ENCODE data around the gene TMEFF1.

Gene TMEFF1

DNA sequence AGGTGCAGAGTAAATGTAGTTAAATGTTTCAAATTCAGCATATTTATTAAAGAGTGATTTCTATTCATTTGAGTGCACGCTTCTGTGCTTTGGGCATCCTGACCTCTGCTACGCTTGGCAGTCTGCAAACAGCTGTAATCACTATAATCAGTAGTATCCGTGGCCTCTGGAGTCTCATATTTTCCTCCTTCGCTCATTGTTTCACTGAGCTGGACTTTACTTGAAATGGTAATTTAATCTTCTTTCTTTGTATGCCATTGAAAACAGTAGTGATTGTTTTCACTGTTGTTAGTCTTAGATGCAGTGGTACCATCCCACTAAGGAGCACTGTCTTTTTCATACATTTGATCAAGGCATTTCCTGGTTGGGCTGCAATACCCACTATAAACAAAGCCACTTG is 61.5 kb downstream of the TMEFF1 start:
- no peak overlapping the region for H2AFZ ChIP-seq (ENCODE audit: low read length)
- no peak overlapping the region for H3K27ac ChIP-seq (ENCODE audit: low read depth, low read length, poor library complexity, severe bottlenecking)
- TF ChIP-seq EZH2 (IDR thresholded peaks at IDR 0.05; ENCODE audit: borderline replicate concordance, low read length), result no peak
- TF ChIP-seq, protein P1, sequence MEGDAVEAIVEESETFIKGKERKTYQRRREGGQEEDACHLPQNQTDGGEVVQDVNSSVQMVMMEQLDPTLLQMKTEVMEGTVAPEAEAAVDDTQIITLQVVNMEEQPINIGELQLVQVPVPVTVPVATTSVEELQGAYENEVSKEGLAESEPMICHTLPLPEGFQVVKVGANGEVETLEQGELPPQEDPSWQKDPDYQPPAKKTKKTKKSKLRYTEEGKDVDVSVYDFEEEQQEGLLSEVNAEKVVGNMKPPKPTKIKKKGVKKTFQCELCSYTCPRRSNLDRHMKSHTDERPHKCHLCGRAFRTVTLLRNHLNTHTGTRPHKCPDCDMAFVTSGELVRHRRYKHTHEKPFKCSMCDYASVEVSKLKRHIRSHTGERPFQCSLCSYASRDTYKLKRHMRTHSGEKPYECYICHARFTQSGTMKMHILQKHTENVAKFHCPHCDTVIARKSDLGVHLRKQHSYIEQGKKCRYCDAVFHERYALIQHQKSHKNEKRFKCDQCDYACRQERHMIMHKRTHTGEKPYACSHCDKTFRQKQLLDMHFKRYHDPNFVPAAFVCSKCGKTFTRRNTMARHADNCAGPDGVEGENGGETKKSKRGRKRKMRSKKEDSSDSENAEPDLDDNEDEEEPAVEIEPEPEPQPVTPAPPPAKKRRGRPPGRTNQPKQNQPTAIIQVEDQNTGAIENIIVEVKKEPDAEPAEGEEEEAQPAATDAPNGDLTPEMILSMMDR (IDR thresholded peaks at IDR 0.05; ENCODE audit: low read length), result no peak
- no peaks in the 10 kb centered on the region for H3K27me3 ChIP-seq (ENCODE audit: insufficient read depth, low read length)
- no peaks in the 10 kb centered on the region for H3F3A ChIP-seq (ENCODE audit: insufficient read depth, low read length)
- no peaks in the 10 kb centered on the region for H4K20me1 ChIP-seq (ENCODE audit: insufficient read depth, low read length)
- no peak overlapping the region for H3K4me3 ChIP-seq (ENCODE audit: low read depth, low read length, poor library complexity, severe bottlenecking)
- no peaks in the 10 kb centered on the region for H3K79me2 ChIP-seq (ENCODE audit: insufficient read depth, low read length)
- H3K9me2 ChIP-seq (ENCODE audit: low read depth, low read length), result no peaks in the 10 kb centered on the region
- H3K4me1 ChIP-seq (ENCODE audit: insufficient read depth, low read length, severe bottlenecking), result no peaks in the 10 kb centered on the region
- H3K9me3 ChIP-seq (ENCODE audit: low read length), result no peaks in the 10 kb centered on the region
- H3K4me2 ChIP-seq (ENCODE audit: low read length), result no peak overlapping the region
- H3K9ac ChIP-seq (ENCODE audit: low read length), result no peak overlapping the region
- H3K36me3 ChIP-seq (ENCODE audit: insufficient read depth, low read length), result no peaks in the 10 kb centered on the region

DNA sequence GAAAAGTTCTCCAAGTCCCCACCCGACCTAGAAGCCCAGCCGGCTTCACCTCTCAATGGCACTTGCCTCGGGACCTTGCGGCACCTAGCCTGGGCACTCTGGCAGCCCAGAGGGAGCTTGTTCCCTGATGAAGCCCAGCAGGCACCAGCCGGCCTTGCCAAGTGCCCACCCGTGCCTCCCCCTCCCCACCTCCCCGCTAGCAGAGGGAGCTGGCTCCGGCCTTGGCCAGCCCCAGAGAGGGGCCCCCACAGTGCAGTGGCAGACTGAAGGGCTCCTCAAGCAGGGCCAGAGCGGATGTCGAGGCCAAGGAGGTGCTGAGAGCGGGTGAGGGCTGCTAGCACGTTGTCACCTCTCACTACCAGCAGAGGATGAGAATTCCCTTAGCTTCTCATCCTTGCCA is 67.4 kb downstream of the TMEFF1 start:
- Histone ChIP-seq H3K79me2 (ENCODE audit: insufficient read depth, low read length) (no peaks in the 10 kb centered on the region), H3K36me3 (ENCODE audit: insufficient read depth, low read length) (peaks cover 4% of the 10 kb centered on the region; the same call in 1 of the 2 replicates), H3K9me3 (ENCODE audit: low read length) (no peaks in the 10 kb centered on the region), H3K4me3 (ENCODE audit: low read depth, low read length, poor library complexity, severe bottlenecking) (no peak overlapping the region), H3K9me2 (ENCODE audit: low read depth, low read length) (no peaks in the 10 kb centered on the region), H3K27ac (ENCODE audit: low read depth, low read length, poor library complexity, severe bottlenecking) (no peak overlapping the region), H3K4me1 (ENCODE audit: insufficient read depth, low read length, severe bottlenecking) (no peaks in the 10 kb centered on the region), H4K20me1 (ENCODE audit: insufficient read depth, low read length) (no peaks in the 10 kb centered on the region), H3K27me3 (ENCODE audit: insufficient read depth, low read length) (no peaks in the 10 kb centered on the region), H3K4me2 (ENCODE audit: low read length) (no peak overlapping the region), H3K9ac (ENCODE audit: low read length) (no peak overlapping the region), H3F3A (ENCODE audit: insufficient read depth, low read length) (no peaks in the 10 kb centered on the region), H2AFZ (ENCODE audit: low read length) (no peak overlapping the region)
- TF ChIP-seq EZH2 (IDR thresholded peaks at IDR 0.05; ENCODE audit: borderline replicate concordance, low read length), result no peak

DNA sequence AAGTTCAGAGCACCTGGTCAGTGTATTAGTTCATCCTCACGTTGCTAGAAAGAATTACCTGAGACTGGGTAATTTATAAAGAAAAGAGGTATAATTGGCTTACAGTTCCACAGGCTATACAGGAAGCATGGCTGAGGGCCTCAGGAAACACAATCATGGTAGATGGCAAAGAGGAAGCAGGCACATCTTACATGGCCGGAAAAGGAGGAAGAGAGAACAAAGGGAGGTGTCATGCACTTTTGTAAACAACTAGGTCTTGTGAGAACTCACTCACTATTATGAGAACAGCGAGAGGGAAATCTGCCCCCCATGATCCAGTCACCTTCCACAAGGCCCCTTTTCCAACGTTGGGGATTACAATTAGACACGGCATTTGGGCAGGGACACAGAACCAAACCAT is 76.1 kb downstream of the TMEFF1 start:
- no peak overlapping the region for H3K27ac ChIP-seq (ENCODE audit: low read depth, low read length, poor library complexity, severe bottlenecking)
- no peak overlapping the region for H3K9ac ChIP-seq (ENCODE audit: low read length)
- no peaks in the 10 kb centered on the region for H3F3A ChIP-seq (ENCODE audit: insufficient read depth, low read length)
- peaks cover 9% of the 10 kb centered on the region; the same call in 1 of the 2 replicates for H3K9me3 ChIP-seq (ENCODE audit: low read length)
- H3K79me2 ChIP-seq (ENCODE audit: insufficient read depth, low read length), result no peaks in the 10 kb centered on the region
- no peaks in the 10 kb centered on the region for H3K4me1 ChIP-seq (ENCODE audit: insufficient read depth, low read length, severe bottlenecking)
- H3K36me3 ChIP-seq (ENCODE audit: insufficient read depth, low read length), result peaks cover 24% of the 10 kb centered on the region
- H3K9me2 ChIP-seq (ENCODE audit: low read depth, low read length), result no peaks in the 10 kb centered on the region
- TF ChIP-seq, protein P1 (IDR thresholded peaks at IDR 0.05; ENCODE audit: low read length), result no peak
- TF ChIP-seq EZH2 (IDR thresholded peaks at IDR 0.05; ENCODE audit: borderline replicate concordance, low read length), result no peak
- no peak overlapping the region for H2AFZ ChIP-seq (ENCODE audit: low read length)
- H4K20me1 ChIP-seq (ENCODE audit: insufficient read depth, low read length), result no peaks in the 10 kb centered on the region
- no peak overlapping the region for H3K4me3 ChIP-seq (ENCODE audit: low read depth, low read length, poor library complexity, severe bottlenecking)
- no peak overlapping the region for H3K4me2 ChIP-seq (ENCODE audit: low read length)
- no peaks in the 10 kb centered on the region for H3K27me3 ChIP-seq (ENCODE audit: insufficient read depth, low read length)

DNA sequence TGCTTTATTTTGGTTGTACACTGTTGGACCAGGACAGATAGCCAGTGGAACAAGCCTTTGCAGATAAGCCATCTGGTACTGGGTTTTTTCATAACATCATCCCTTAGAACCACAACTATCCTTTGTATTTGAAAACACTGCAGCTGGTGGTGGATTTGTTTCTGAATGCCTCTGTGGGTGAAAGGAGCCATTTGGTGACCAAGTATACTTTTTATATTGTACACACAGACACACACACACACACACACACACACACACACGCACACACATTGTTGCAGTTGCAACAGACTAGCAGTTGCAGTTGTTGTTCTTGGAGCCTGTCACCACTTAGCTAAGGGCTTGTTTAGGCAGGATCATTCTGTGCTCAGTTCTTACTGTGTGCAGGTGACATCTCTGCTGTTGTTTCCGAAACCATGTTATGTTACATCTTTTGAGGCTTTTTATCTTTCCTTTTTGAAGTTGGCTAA is 82.0 kb downstream of the TMEFF1 start:
- H3K9me2 ChIP-seq (ENCODE audit: low read depth, low read length), result no peaks in the 10 kb centered on the region
- no peaks in the 10 kb centered on the region for H3K4me1 ChIP-seq (ENCODE audit: insufficient read depth, low read length, severe bottlenecking)
- H2AFZ ChIP-seq (ENCODE audit: low read length), result no peak overlapping the region
- no peaks in the 10 kb centered on the region for H3K79me2 ChIP-seq (ENCODE audit: insufficient read depth, low read length)
- no peak overlapping the region for H3K4me2 ChIP-seq (ENCODE audit: low read length)
- no peaks in the 10 kb centered on the region for H3K27me3 ChIP-seq (ENCODE audit: insufficient read depth, low read length)
- peaks cover 1% of the 10 kb centered on the region for H3K36me3 ChIP-seq (ENCODE audit: insufficient read depth, low read length)
- TF ChIP-seq, protein P1 (IDR thresholded peaks at IDR 0.05; ENCODE audit: low read length), result no peak
- no peak for TF ChIP-seq EZH2 (IDR thresholded peaks at IDR 0.05; ENCODE audit: borderline replicate concordance, low read length)
- H4K20me1 ChIP-seq (ENCODE audit: insufficient read depth, low read length), result no peaks in the 10 kb centered on the region
- no peak overlapping the region for H3K9ac ChIP-seq (ENCODE audit: low read length)
- H3K9me3 ChIP-seq (ENCODE audit: low read length), result no peaks in the 10 kb centered on the region
- no peak overlapping the region for H3K4me3 ChIP-seq (ENCODE audit: low read depth, low read length, poor library complexity, severe bottlenecking)
- H3K27ac ChIP-seq (ENCODE audit: low read depth, low read length, poor library complexity, severe bottlenecking), result no peak overlapping the region
- no peaks in the 10 kb centered on the region for H3F3A ChIP-seq (ENCODE audit: insufficient read depth, low read length)

Data from OCI-LY1 (cell line).